CMK (cell line): ENCODE measurements around the gene IVD.
A peak's percentile ranks its signal among the peaks of the same experiment; 100 is the strongest.

Experiments used
- DNase-seq: peaks from one replicate; pipeline ENCODE4 v3.0.0-alpha.2; 2010; ENCODE audit warnings: low read depth

Gene IVD

GRCh38 chr15:40377606-40378005, 28.0 kb upstream of the IVD start:
- DNase-seq, result no peak

DNA sequence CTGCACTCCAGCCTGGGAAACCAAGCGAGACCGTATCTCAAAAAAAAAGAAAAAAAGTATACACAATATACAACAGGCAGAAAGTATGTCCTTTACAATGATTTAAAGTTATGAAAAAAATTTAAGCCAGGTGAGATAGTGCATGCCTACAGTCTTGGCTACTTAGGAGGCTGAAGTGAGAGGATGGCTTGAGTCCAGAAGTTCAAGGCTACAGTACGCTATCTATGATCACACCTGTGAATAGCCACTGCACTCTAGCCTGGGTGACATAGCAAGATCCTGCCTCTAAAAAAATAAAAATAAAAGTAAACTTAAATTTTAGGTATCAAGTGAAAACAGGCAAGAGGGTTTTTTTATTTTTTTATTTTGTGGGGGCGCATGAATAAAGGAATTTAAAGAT, 26.2 kb upstream of the IVD start:
- DNase-seq, result no peak

- no peak for DNase-seq
Observed at GRCh38 chr15:40379853-40380252, 25.7 kb upstream of the IVD start.

DNA sequence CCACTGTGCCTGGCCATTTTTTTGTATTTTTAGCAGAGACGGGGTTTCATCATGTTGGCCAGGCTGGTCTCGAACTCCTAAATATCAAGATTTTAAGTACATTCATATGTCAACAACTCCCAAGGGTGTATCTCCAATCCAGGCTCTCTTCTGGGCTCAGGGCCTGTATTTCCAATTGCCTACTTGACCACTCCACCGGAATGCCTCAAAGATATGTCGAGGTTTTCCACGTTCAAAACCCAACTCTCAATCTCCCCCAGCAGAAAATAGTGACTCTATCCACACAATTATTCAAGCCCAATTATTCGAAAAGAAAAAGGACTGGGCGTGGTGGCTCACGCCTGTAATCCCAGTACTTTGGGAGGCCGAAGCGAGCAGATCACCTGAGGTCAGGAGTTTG, 25.0 kb upstream of the IVD start:
- DNase-seq, result no peak

DNA sequence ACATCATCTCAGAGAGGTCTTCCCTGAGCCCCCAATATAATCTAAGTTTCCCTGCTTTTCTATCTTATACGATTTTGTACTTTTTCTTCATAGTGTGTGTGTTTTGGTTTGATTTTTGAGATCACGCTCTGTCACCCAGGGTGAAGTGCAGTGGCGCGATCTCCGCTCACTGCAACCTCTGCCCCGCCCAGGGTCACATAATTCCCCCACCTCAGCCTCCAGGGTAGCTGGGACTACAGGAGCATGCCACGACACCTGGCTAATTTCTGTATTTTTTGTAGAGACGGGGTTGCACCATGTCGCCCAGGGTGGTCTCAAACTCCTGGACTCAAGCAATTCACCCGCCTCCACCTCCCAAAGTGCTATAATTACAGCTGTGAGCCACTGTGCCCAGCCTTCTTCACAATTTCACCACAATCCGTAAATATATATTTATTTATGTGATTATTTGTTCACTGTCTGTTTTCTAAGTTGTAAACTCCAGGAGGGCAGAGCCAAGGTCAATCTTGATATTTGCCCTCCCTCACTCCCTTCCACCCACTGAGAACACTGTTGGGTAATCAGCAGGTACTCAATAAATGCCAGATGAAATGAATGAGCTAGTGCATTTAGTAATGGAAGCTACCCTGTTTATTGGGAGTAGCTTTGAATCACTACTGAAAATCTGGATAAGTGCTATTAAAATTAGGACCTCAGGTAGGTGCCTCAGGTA, 23.6 kb upstream of the IVD start:
- DNase-seq, result no peak

- DNase-seq, result peak; percentile 76
Observed at GRCh38 chr15:40382580-40383456, 22.8 kb upstream of the IVD start, which contains the start of gene KNSTRN. KNSTRN (plus strand) TSS chr15:40382721; CDS start chr15:40382836, 115 bp downstream.

DNA sequence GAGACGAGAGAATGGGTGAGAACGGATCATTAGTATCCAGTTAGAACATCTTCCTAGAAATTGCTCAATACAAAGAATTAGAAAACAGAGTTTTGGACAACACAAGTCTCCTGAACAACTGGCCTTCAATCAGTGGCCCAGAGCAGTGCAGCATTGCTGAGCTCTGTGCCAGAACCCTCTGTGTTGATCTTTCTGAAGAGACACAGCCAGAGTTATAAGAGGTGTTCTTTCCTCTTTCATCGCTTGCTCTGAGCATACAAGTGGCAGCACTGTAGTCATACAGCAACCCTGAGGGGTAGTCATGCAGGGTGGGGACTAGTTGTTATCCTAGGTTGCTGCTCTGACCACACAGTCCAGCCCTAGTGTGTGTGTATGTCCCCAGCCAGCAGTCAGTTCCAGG, 19.1 kb upstream of the IVD start:
- DNase-seq, result no peak

DNA sequence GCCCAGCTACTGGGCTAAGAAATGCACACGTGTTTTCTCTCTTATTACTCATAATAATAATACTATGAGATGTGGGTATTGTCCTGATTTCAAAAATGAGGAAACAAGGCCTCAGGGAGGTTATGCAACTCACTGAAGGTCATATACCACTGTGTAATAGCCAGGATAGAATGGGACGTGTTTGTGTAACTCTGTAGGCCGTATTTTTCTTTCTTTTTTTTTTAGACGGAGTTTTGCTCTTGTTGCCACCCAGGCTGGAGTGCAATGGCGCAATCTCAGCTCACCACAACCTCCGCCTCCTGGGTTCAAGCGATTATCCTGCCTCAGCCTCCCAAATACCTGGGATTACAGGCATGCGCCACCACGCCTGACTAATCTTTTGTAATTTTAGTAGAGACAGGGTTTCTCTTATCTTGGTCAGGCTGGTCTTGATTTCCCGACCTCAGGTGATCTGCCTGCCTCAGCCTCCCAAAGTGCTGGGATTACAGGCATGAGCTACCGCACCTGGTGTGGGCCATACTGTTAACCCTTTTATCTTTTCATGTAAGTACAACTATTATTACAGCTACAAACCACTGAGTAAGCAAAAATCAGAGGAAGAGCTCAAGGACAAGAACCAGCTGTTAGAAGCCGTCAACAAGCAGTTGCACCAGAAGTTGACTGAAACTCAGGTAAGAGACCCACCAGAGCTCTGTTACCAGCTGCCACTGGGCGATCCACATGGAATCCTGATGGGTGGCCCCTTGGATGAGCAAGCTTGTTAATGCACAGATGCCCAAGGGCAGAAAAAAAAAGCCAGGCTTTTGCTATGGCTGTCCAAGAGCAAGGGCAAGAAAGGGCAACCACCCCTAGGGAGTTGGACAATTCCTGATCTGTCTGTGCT, 16.4 kb upstream of the IVD start:
- DNase-seq, result no peak

GRCh38 chr15:40389824-40390595, 15.6 kb upstream of the IVD start:
- DNase-seq, result no peak

- no peak for DNase-seq
Observed at GRCh38 chr15:40392986-40393948, 12.3 kb upstream of the IVD start.

DNA sequence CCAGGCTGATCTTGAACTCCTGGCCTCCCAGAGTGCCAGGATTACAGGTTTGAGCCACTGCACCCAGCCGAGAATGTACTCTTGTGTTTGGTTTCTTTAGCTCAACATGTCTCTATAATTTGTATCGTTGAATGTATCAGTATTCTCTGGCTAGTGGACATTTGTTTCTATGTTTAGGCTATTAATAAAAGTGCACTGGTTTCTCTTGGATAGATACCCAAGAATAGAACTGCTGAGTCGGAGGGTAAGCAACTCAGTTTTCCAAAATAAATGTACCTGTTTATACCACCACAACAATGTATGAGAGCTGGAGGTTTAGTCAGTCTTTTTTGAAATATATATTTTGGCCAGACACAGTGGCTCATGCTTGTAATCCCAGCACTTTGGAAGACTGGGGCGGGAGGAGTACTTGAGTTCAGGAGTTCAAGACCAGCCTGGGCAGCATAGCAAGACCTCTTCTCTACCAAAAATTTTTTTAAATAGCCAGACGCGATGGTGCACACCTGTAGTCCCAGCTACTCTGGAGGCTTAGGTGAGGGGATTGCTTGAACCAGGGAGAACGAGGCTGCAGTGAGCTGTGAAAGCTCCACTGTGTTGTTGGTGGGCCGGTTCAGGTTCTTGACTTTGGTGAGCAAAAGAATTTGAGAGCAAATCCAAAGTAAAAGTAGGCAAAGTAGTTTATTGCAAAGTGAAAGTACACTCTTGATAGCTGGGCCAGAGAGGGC, 7.7 kb upstream of the IVD start:
- DNase-seq, result no peak

- peak; percentile 65 for DNase-seq
Observed at GRCh38 chr15:40398413-40398873, 7.2 kb upstream of the IVD start.

DNA sequence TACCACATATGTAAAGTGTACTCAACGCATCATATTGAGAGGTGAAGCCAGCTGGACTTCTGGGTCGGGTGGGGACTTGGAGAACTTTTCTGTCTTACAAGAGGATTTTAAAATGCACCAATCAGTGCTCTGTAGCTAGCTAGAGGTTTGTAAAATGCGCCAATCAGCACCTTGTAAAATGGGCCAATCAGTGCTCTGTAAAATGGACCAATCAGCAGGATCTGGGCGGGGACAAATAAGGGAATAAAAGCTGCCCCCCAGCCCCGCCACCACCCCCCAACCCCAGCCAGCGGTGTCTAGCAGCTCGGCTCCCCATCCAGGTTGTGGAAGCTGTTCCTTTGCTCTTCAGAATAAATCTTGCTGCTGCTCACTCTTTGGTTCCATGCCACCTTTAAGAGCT, 6.2 kb upstream of the IVD start:
- DNase-seq, result no peak

DNA sequence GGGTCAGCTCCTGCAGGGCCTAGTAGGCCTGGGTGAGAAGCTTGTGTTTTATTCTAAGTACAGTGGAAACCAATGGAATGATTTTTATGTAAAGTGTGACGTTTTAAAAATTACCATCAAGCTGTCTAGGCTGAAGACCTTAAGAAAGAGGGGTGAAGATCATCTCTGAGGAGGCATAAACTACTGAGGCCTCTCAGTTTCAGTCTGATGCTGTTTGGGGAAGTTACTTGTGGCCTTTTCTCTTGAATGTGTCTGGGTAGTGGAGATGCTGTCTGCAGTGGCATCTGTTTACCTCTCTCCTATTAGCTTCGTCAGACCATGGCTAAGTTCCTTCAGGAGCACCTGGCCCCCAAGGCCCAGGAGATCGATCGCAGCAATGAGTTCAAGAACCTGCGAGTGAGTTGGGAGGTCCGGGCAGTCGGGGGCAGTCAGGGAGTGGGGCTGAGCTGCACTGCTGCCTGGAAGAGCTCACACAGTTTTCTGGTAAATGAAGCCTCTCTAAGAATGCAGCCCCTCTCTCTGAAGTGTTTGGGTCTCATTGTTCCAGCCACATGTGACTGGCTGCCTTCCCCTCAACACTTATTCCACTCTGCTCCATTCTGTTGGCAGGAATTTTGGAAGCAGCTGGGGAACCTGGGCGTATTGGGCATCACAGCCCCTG, 1.9 kb downstream of the IVD start:
- DNase-seq, result no peak

DNA sequence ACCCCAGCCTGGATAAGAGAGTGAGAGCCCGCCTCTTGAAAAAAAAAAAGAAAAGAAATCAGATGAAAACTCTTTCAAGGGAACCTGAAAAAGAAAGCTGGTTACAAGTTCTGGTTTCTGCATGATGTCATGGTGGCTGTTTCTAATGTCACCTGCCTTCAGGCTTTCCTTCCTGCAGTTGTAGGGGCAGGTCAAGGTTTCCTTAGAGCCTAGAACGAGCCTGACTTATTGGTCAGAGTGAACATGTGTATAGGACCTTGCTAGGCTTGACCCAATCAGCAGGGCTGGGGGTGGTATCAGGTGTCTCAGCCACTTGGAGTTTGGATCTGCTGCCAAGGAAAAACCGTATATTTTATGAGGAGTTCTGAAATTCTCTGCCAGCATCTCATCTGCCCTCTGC, 3.8 kb downstream of the IVD start:
- DNase-seq, result no peak

DNA sequence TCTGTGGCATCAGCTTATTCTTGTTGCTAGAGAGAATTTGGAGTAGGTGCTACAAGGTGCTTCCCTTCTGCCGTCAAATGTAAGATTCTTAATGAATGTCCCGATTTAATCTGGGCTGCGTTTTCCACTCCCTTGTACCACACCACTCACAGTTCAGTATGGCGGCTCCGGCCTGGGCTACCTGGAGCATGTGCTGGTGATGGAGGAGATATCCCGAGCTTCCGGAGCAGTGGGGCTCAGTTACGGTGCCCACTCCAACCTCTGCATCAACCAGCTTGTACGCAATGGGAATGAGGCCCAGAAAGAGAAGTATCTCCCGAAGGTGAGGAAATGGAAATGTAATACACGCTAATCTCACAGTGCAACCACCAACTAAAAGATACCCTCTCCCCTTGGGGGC, 4.9 kb downstream of the IVD start:
- no peak for DNase-seq

- no peak for DNase-seq
Observed at GRCh38 chr15:40412095-40412759, 6.6 kb downstream of the IVD start.

DNA sequence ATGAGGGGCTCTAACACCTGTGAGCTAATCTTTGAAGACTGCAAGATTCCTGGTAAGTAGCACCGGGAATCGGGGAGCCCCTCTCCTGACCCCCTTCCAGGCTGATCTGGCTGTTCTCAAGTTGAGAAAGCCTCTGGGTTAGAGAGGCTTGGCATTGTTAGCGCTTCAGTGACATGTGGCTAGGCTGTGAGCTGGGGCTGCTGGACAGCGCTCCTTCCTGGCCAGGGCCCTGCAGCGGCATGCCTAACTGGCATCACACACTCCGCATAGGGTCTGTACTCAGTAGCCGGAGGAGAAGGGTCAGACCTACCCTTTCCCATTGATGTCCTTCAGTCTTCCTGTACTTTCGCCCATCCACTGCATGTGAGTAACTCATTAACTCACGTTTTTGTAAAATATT, 7.4 kb downstream of the IVD start:
- no peak for DNase-seq

GRCh38 chr15:40414816-40415215, 9.2 kb downstream of the IVD start:
- DNase-seq, result no peak
